HG02973 (cell line): ENCODE results near the gene ARPC4.

Experiments used
- ATAC-seq: cut with Tn5 transposase; IDR thresholded peaks from one replicate; pipeline ENCODE4 v1.9.1; 2021; ENCODE audit warnings: moderate library complexity; ENCODE audit not compliant: unreplicated experiment

ARPC4 gene

GRCh38 chr3:9792405-9793160, at the start of gene ARPC4, which contains the start of gene TADA3:
ARPC4 (plus strand) TSS chr3:9793082; CDS start chr3:9793122, 40 bp downstream.
TADA3 (minus strand) TSS chr3:9792473; CDS start chr3:9791466, 1,007 bp downstream.
- peak; percentile 84 for ATAC-seq

- ATAC-seq: no peak
These were observed 49.3 kb upstream of the ARPC4 start for GRCh38 chr3:9743548-9743947.

GRCh38 chr3:9744162-9744561, 48.7 kb upstream of the ARPC4 start:
- no peak for ATAC-seq

- no peak for ATAC-seq
These were observed 47.4 kb upstream of the ARPC4 start for GRCh38 chr3:9745521-9745920.

DNA sequence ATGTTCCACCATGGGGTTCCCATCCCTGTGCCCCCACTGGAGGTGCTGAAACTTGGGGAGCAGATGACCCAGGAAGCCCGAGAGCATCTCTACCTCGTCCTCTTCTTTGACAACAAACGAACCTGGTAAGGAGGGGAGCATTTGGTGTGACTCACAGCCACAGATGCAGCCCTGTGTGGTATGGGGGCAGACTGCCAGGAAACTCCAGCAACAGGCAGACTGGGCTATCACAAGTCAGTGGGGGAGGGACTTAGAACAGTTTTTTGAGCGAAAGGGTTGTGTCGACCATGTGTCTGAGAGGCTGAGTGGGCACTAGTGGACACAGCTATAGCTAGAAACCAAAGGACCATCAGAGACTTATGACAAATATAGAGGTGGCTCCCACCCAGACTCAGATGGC, 46.6 kb upstream of the ARPC4 start:
- ATAC-seq: no peak

- no peak for ATAC-seq
These were observed 45.6 kb upstream of the ARPC4 start for GRCh38 chr3:9747267-9747666.

- no peak for ATAC-seq
These were observed 44.9 kb upstream of the ARPC4 start for GRCh38 chr3:9748031-9748430.

- ATAC-seq: no peak
These were observed 43.6 kb upstream of the ARPC4 start for GRCh38 chr3:9749296-9749644.

- ATAC-seq: peak; percentile 87
These were observed 43.0 kb upstream of the ARPC4 start, which contains the start of gene OGG1 for GRCh38 chr3:9749645-9750555. OGG1 (plus strand) TSS chr3:9749952; CDS start chr3:9750287, 335 bp downstream.

DNA sequence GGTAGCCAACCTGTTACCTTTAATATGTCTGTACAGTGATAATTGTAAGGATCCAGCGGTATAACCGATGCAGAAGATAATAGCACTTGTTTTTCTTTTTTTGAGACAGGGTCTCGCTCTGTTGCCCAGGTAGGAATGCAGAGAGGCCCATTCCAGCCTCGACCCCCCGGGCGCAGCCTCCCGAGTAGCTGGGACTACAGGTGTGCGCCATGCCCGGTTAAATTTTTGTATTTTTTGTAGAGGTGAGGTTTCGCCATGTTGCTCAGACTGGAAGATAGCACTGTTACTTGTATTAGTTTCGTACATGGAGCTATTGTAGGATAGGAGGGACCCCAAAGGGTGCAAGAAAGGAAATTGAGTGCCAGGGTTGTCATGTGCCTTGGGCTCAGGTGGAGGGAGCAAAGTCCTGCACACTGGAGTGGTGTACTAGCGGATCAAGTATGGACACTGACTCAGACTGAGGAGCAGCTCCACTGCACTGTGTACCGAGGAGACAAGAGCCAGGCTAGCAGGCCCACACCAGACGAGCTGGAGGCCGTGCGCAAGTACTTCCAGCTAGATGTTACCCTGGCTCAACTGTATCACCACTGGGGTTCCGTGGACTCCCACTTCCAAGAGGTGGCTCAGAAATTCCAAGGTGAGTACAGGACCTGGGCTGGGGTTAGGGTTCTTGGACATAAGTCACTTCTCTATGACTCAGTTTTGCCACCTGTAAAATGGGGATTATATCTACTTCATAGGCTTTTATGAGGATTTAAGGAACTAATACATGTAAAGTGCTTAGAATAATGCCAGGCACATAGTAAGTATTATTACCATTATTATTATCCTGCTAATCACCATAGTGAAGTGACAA, 42.1 kb upstream of the ARPC4 start:
- no peak for ATAC-seq

- ATAC-seq: no peak
These were observed 38.2 kb upstream of the ARPC4 start for GRCh38 chr3:9754678-9755077.

- no peak for ATAC-seq
These were observed 35.5 kb upstream of the ARPC4 start for GRCh38 chr3:9757427-9757826.

- no peak for ATAC-seq
These were observed 31.9 kb upstream of the ARPC4 start for GRCh38 chr3:9760779-9761505.

GRCh38 chr3:9761919-9762318, 31.0 kb upstream of the ARPC4 start:
- ATAC-seq: no peak

DNA sequence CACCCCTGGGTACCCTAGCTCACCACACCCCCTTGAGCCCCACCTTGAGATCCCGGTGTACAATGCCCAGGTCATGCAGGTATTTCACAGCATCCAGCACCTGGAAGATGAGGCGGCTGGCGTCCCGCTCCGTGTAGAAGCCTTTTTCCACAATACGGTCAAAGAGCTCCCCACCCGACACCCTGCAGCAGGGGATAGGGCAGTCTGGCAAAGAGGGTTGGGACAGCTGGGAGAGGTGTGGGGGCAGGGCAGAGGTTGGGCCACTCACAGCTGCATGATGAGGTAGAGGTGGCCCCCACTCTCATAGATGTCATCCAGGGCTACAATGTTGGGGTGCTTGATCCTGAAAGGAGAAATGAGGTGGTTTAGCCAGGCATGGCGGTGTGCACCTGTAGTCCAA, 30.0 kb upstream of the ARPC4 start:
- no peak for ATAC-seq

DNA sequence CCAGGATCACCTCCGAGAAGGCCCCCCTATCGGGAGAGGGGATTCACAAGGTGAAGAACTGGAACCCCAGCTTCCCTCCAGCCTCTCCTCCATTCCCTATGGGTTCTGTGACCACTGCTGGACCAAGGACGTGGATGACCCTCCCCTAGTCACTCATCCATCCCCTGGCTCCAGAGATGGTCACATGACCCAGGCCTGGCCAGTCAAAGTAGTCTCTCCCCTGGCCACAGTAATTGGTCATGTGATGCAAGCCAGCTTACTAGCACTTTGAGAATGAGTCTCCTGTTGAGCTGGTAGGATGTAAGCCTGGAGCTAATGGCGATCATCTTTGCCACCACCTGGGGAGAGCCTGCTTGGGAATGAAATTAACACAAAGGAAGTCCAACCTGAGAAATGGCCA, 27.0 kb upstream of the ARPC4 start:
- no peak for ATAC-seq

DNA sequence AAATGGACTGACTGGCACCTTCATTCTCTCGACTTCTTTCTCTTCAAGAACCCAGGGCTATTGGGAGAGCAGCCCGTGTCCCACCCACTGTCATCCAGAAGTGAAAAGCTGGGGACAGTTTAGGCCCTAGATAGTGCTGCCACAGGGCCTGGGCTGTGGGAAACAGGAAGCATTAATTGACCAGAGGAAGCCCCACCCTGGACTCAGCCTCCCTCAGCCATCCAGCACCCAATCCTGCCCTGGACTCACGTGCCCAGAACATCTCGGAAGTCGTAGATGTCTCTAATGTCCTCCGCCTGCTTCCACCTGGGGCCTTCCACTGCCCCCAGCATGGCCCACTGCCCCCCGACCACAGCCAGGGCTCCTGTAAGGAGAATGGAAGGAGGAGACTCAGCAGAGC, 25.5 kb upstream of the ARPC4 start:
- ATAC-seq: no peak

DNA sequence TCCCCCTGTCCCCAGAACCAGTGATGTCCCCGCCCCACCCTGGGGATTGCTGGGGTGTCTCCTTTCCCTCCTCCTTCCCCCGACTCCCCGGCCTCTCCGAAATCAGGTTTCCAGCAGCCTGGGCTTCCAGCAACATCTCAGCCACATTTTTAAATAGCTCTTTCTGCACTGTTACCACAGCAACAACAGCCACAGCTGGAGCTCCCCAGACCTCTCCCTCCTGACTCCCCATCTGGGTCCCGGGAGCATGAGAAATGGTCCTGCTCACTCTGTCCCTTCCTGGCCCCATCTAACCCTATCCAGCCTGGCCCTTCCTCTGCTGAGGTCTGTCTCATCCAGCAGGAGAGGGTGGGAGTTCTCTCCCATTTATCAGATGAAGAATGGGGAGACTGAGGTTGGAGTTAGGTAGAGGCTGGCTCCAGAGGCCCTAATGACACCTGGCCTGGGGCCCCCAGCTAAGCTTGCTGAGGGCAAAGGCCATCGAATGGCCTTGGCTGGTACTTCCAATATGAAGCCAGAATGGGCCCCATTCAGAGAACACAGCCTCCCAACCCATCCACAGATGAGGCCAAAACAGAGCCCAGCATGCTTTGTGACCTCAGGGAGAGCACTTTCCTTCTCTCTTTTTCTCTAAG, 24.6 kb upstream of the ARPC4 start:
- ATAC-seq: no peak

- ATAC-seq: no peak
These were observed 23.9 kb upstream of the ARPC4 start for GRCh38 chr3:9769012-9769411.
